Measurements from ENCODE around the gene STX1B.

DNA sequence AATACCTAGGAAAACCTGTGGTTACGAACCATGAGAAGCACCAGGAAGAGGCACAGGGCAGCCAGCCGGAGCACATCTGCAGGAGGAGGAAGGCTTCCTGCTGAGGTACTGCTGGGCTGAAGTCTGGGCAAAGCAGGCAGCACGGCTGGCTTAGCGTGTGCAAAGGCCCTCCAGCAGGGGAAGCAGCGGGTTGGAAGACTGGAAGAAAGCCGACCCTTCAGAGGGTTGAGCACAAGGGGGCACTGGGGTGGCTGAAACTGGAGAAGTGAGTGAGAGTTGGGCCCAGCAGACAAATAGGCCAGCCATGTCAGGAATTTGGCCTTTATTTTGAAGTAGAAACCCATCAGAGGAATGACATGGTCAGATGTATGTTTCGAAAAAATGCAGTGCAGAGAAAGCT, 37.6 kb downstream of the STX1B start:
- TF ChIP-seq, protein P1, sequence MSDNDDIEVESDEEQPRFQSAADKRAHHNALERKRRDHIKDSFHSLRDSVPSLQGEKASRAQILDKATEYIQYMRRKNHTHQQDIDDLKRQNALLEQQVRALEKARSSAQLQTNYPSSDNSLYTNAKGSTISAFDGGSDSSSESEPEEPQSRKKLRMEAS (IDR thresholded peaks at IDR 0.05) = no peak
- TF ChIP-seq, protein P2, sequence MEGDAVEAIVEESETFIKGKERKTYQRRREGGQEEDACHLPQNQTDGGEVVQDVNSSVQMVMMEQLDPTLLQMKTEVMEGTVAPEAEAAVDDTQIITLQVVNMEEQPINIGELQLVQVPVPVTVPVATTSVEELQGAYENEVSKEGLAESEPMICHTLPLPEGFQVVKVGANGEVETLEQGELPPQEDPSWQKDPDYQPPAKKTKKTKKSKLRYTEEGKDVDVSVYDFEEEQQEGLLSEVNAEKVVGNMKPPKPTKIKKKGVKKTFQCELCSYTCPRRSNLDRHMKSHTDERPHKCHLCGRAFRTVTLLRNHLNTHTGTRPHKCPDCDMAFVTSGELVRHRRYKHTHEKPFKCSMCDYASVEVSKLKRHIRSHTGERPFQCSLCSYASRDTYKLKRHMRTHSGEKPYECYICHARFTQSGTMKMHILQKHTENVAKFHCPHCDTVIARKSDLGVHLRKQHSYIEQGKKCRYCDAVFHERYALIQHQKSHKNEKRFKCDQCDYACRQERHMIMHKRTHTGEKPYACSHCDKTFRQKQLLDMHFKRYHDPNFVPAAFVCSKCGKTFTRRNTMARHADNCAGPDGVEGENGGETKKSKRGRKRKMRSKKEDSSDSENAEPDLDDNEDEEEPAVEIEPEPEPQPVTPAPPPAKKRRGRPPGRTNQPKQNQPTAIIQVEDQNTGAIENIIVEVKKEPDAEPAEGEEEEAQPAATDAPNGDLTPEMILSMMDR (IDR thresholded peaks at IDR 0.05; ENCODE audit: low read depth, low read length, missing input control) = no peak
- TF ChIP-seq YY1 (IDR thresholded peaks at IDR 0.05) (no peak), EGR1 (IDR thresholded peaks at IDR 0.05; ENCODE audit: low read depth in 2 of 2) (no peak)
